ENCODE data around the gene LSM7.
A peak's percentile ranks its signal among the peaks of the same experiment; 100 is the strongest.

Gene LSM7

DNA sequence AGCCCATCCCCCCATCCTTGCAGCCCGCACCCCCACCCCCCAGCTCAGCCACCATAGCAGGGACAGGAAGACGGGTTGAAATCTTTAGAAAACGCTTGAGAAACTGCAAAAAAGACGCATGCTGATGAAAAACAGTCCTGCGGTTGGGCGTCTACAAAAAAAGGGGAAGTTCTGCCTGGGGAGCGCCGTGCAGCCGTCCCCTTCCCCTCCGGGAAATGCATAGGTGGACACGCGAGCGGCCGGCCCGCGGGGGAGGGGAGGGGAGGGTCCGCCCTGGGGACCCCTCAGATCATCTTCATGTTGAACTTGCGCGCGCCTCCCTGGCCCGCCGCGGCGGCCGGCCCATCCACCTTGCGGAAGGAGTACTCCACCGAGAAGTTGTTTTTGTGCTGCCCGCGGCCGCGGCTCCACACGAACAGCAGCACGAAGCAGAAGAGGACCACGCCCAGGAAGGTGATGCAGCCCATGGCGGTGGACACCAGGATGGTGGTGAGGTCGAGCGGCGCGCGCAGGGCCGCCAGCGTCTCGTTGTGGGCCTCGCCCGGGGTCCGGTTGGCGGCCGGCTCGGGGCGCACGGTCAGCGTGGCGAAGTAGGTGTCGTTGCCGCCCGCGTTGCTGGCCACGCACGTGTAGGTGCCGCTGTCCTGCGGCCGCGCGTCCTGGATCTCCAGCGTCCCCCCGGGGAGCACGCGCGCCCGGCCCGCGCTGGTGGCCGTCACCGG lies 38.5 kb downstream of the LSM7 start:
- TF ChIP-seq, protein P1, sequence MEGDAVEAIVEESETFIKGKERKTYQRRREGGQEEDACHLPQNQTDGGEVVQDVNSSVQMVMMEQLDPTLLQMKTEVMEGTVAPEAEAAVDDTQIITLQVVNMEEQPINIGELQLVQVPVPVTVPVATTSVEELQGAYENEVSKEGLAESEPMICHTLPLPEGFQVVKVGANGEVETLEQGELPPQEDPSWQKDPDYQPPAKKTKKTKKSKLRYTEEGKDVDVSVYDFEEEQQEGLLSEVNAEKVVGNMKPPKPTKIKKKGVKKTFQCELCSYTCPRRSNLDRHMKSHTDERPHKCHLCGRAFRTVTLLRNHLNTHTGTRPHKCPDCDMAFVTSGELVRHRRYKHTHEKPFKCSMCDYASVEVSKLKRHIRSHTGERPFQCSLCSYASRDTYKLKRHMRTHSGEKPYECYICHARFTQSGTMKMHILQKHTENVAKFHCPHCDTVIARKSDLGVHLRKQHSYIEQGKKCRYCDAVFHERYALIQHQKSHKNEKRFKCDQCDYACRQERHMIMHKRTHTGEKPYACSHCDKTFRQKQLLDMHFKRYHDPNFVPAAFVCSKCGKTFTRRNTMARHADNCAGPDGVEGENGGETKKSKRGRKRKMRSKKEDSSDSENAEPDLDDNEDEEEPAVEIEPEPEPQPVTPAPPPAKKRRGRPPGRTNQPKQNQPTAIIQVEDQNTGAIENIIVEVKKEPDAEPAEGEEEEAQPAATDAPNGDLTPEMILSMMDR (IDR thresholded peaks at IDR 0.05; ENCODE audit: unreplicated experiment in 3 of 3): no peak
- H3K36me3 Mint-ChIP-seq (ENCODE audit: low read depth): no peaks in the 10 kb centered on the region
- H3K4me3 Mint-ChIP-seq: peak overlapping the region in 2 of 3 experiments; percentile 68 to 72
- H3K27me3 Mint-ChIP-seq (ENCODE audit: low read depth): peaks cover 96% of the 10 kb centered on the region
- H3K9me3 Mint-ChIP-seq: no peaks in the 10 kb centered on the region
- peaks cover 12% of the 10 kb centered on the region for H3K4me1 Mint-ChIP-seq
- H3K27ac Mint-ChIP-seq: no peak overlapping the region

DNA sequence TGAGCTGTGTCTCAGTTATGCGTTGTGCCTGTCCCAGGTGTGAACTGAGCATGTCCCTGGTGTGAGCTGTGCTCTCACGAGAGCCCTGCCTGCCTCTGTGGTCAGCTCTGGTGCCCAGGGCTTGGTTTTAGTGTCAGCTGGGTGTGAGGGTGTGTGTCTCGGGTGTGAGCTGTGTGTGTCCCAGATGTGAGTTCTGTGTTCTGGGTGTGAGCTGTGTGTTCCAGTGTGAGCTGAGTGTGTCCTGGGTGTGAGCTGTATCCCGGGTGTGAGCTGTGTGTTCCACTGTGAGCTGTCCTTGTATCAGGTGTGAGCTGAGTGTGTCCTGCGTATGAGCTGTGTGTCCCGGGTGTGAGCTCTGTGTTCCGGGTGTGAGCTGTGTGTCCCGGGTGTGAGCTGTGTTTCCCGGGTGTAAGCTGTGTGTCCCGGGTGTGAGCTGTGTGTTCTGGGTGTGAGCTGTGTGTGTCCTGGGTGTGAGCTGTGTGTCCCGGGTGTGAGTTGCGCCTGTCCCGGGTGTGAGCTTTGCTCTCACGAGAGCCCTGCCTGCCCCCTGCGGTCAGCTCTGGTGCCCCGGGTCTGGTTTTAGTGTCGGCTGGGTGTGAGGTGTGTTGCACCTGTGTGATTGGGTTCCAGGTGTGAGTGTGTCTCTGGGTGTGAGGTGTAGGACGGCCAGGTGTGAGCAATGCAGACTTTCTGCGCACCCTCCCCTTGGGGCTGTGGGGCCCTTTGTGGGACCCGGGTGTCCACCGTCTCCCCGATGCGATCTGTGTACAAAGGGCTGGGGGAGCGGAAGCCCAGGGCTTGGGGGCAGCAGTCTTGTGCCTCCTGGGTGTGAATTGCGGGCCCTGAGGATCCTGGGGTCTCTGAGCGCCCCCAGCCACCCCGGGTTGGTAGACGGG lies 39.3 kb downstream of the LSM7 start:
- TF ChIP-seq, protein P1 (IDR thresholded peaks at IDR 0.05; ENCODE audit: unreplicated experiment in 3 of 3): no peak
- no peaks in the 10 kb centered on the region for H3K36me3 Mint-ChIP-seq (ENCODE audit: low read depth)
- H3K9me3 Mint-ChIP-seq: no peaks in the 10 kb centered on the region
- peaks cover 9% of the 10 kb centered on the region for H3K4me1 Mint-ChIP-seq
- no peak overlapping the region for H3K27ac Mint-ChIP-seq
- peak overlapping the region; percentile 14 to 69 (median 26) for H3K4me3 Mint-ChIP-seq
- H3K27me3 Mint-ChIP-seq (ENCODE audit: low read depth): peaks cover 88% of the 10 kb centered on the region

DNA sequence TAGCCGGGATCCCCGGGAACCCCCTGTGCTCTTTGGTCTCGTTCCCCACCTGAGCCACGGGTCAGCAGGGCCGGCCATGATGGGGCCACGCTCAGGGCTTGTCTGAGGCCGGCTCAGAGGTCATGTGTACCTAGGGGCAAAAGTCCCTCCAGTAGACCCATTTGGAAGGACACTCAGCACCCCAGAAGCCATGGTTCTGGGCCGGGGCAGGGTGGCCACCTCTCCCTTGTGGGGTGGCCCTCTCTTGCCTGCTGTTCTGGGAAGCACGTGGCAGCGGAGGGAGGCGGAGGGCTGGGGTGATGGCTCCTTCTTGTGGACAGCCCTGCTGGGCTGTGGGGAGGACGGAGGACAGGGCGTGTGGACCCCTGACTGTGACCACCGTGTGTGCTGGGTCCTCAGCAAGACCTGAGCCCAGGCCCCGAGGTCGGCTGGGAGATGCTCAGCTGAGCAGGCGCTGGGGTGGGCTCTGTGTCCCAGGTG lies 40.0 kb downstream of the LSM7 start:
- peak overlapping the region in 2 of 3 experiments; percentile 26 to 69 for H3K4me3 Mint-ChIP-seq
- TF ChIP-seq, protein P1 (IDR thresholded peaks at IDR 0.05; ENCODE audit: unreplicated experiment in 3 of 3): no peak
- H3K9me3 Mint-ChIP-seq: no peaks in the 10 kb centered on the region
- peaks cover 85% of the 10 kb centered on the region for H3K27me3 Mint-ChIP-seq (ENCODE audit: low read depth)
- H3K36me3 Mint-ChIP-seq (ENCODE audit: low read depth): no peaks in the 10 kb centered on the region
- H3K4me1 Mint-ChIP-seq: peaks cover 5% of the 10 kb centered on the region
- no peak overlapping the region for H3K27ac Mint-ChIP-seq

DNA sequence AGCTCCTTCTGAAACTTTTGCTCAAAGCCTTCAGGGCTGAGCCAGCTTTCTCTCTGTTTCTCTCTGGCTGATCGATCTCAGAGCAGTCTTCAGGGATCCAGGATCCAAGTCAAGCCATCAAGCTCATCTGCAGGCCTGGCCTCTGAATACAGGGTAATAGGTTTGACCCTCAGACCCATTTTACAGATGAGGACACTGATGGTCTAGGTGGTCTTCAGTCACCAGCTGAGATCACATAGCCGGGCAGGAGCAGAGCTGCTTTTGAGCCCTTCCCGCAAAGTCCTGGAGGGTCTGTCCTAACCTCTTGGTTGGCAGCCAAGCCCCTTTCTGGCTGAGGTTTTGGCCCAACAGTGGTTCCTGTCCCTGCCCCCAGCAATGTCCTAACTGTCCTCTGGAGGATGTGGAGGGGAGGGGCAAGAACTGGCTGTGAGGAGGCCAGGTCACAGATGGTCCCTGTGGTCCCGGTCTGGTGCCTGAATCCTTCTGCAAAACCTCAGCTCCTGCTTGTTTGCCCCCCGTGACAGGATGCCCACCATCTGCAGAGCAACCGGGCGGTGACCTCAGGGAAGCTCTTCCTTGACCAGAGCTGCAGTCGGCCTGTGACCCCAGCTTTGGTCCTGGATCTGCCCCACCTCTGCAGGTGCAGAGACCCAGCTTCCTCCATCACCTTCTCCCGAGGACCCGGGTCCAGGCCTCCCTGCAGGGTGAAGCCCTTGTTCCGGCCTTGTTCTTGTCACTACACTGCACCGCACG lies 40.6 kb downstream of the LSM7 start:
- Mint-ChIP-seq H3K4me1 (peaks cover 5% of the 10 kb centered on the region), H3K9me3 (no peaks in the 10 kb centered on the region), H3K27ac (no peak overlapping the region), H3K27me3 (ENCODE audit: low read depth) (peaks cover 85% of the 10 kb centered on the region), H3K4me3 (no peak overlapping the region), H3K36me3 (ENCODE audit: low read depth) (no peaks in the 10 kb centered on the region)
- TF ChIP-seq, protein P1 (IDR thresholded peaks at IDR 0.05; ENCODE audit: unreplicated experiment in 3 of 3): no peak

DNA sequence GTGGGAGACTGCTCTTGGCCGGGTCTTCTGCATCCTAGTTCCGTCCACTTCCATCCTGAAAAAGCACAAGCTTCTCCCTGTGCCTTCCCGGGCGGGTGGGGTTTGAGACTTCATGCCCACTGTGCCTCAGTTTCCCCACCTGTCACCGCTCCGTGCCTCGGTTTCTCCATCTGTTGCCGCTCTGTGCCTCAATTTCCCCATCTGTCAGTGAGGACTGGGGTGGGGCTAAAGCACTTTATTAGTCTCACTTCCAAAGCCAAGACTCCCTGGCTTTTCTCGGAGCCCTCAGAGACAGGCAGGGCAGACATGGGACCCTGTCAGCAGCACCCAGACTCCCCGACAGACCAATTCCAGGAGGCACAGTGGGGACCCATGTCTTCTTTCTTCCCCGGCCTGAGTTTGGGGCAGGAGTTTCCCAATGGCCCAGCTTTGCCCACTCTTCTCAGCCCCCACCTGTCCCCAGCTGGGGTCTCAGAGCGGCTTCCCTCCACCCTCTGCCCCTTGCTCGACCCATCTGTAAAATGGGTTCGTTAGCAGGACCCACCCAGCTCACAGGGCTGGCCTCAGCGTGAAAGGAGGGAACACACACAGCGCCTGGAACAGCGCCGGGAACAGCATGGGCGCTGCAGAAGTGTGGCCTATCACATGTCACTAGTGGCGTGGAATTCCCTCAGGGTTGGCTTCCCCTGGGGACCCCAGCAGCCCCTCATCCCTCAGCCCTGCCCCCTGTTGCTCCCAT lies 41.8 kb downstream of the LSM7 start:
- H3K4me1 Mint-ChIP-seq: peaks cover 5% of the 10 kb centered on the region
- TF ChIP-seq, protein P1 (IDR thresholded peaks at IDR 0.05; ENCODE audit: unreplicated experiment in 3 of 3): no peak

More for the DNA sequence above, 41.8 kb downstream of the LSM7 start:
- Mint-ChIP-seq H3K9me3 (no peaks in the 10 kb centered on the region), H3K4me3 (no peak overlapping the region), H3K27ac (no peak overlapping the region), H3K27me3 (ENCODE audit: low read depth) (peaks cover 84% of the 10 kb centered on the region), H3K36me3 (ENCODE audit: low read depth) (no peaks in the 10 kb centered on the region)
